ENCODE measurements around the gene CCNF. TPM values are rescaled to one million over a fixed set of nuclear protein-coding genes. Genes with fewer than 3 reads are reported as not detected.
A peak's percentile ranks its signal among the peaks of the same experiment; 100 is the strongest.

Gene CCNF
- total RNA-seq, 1 experiment from 2014 or later: 26.1 TPM

- DNase-seq (ENCODE audit: low spot score): peak; percentile 50
Measured at GRCh38 chr16:2500918-2501750, 71.9 kb downstream of the CCNF start.

- no peak for DNase-seq (ENCODE audit: low spot score)
Measured at GRCh38 chr16:2501946-2502895, 73.0 kb downstream of the CCNF start.

- no peak for DNase-seq (ENCODE audit: low spot score)
Measured at GRCh38 chr16:2505695-2506094, 76.4 kb downstream of the CCNF start.

GRCh38 chr16:2507052-2507659 is 77.9 kb downstream of the CCNF start:
- DNase-seq (ENCODE audit: low spot score): no peak

GRCh38 chr16:2507665-2508064 is 78.4 kb downstream of the CCNF start:
- DNase-seq (ENCODE audit: low spot score): no peak

Other genes with a start within 250 kb of the CCNF start
- 0.02 TPM in 2 replicates for gene CASKIN1, start 232.8 kb upstream of the CCNF start, total RNA-seq (2014; rRNA removed; shearing (Covaris generic))
- gene MLST8, start 224.0 kb upstream of the CCNF start, total RNA-seq (2014; rRNA removed; shearing (Covaris generic)): 22.1 and 28.4 TPM in 2 replicates
- 0.06 and 1.0 TPM in 2 replicates for gene BRICD5, start 218.6 kb upstream of the CCNF start, total RNA-seq (2014; rRNA removed; shearing (Covaris generic))
- gene PGP, start 214.6 kb upstream of the CCNF start, total RNA-seq (2014; rRNA removed; shearing (Covaris generic)): 20.0 and 24.5 TPM in 2 replicates
- 8.0 and 9.5 TPM in 2 replicates for gene E4F1, start 205.9 kb upstream of the CCNF start, total RNA-seq (2014; rRNA removed; shearing (Covaris generic))
- 0.10 TPM in 1 of 2 replicates, not detected in the other for gene DNASE1L2, start 193.0 kb upstream of the CCNF start, total RNA-seq (2014; rRNA removed; shearing (Covaris generic))
- gene ECI1, start 177.9 kb upstream of the CCNF start, total RNA-seq (2014; rRNA removed; shearing (Covaris generic)): 37.6 and 48.8 TPM in 2 replicates
- gene RNPS1, start 161.3 kb upstream of the CCNF start, total RNA-seq (2014; rRNA removed; shearing (Covaris generic)): 144 and 152 TPM in 2 replicates
- gene ABCA3, start 88.7 kb upstream of the CCNF start, total RNA-seq (2014; rRNA removed; shearing (Covaris generic)): 0.25 and 0.41 TPM in 2 replicates
- 13.0 and 23.2 TPM in 2 replicates for gene TEDC2, start 30.7 kb downstream of the CCNF start, total RNA-seq (2014; rRNA removed; shearing (Covaris generic))
- 0.14 TPM in 1 of 2 replicates, not detected in the other for gene NTN3, start 41.9 kb downstream of the CCNF start, total RNA-seq (2014; rRNA removed; shearing (Covaris generic))
- gene TBC1D24, start 45.7 kb downstream of the CCNF start, total RNA-seq (2014; rRNA removed; shearing (Covaris generic)): 5.6 and 5.9 TPM in 2 replicates
- 39.7 and 40.5 TPM in 2 replicates for gene ATP6V0C, start 84.5 kb downstream of the CCNF start, total RNA-seq (2014; rRNA removed; shearing (Covaris generic))
- 15.8 and 24.6 TPM in 2 replicates for gene AMDHD2, start 90.9 kb downstream of the CCNF start, total RNA-seq (2014; rRNA removed; shearing (Covaris generic))
- 0.08 TPM in 1 of 2 replicates, not detected in the other for gene CEMP1, start 102.0 kb downstream of the CCNF start, total RNA-seq (2014; rRNA removed; shearing (Covaris generic))
- gene PDPK1, start 108.6 kb downstream of the CCNF start, total RNA-seq (2014; rRNA removed; shearing (Covaris generic)): 8.2 and 9.4 TPM in 2 replicates

Data from H4 (cell line).